Measurements from ENCODE around the gene BTBD9. TPM values are rescaled to one million over a fixed set of nuclear protein-coding genes. Genes with fewer than 3 reads are reported as not detected.

The BTBD9 gene
- total RNA-seq, 1 experiment from 2014 or later = 4.3 TPM

- no peaks in the 10 kb centered on the region for H3K9me2 ChIP-seq (replicated peaks; ENCODE audit: low read length)
- ChIA-PET POLR2A (ENCODE audit: unreplicated experiment) (no interaction called here), CTCF (no interaction called here)
- no peaks in the 10 kb centered on the region for H3K79me2 ChIP-seq (ENCODE audit: low read length)
- peaks cover 23% of the 10 kb centered on the region for H3K4me1 ChIP-seq (ENCODE audit: insufficient read depth, low read length)
- no peaks in the 10 kb centered on the region for H3K9me3 ChIP-seq (ENCODE audit: low read length)
- TF ChIP-seq CTCF (conservative IDR thresholded peaks at IDR 0.05; ENCODE audit: low read depth, low read length) = no peak
- no peak for TF ChIP-seq EZH2 (IDR thresholded peaks at IDR 0.05; ENCODE audit: low read length, unreplicated experiment)
- TF ChIP-seq EZH2phosphoT487 (IDR thresholded peaks at IDR 0.05; ENCODE audit: borderline replicate concordance, low read length) = no peak
- no peaks in the 10 kb centered on the region for H3F3A ChIP-seq (ENCODE audit: low read length, unreplicated experiment)
- no peak overlapping the region for H3K4me3 ChIP-seq (ENCODE audit: low read length)
- H3K36me3 ChIP-seq (ENCODE audit: low read depth, low read length) = no peaks in the 10 kb centered on the region
- no peak for DNase-seq
- H4K20me1 ChIP-seq (ENCODE audit: low read length) = peaks cover 7% of the 10 kb centered on the region; the same call in 1 of the 2 replicates
- no peak overlapping the region for H3K9ac ChIP-seq (ENCODE audit: low read length)
- no peak overlapping the region for H2AFZ ChIP-seq (ENCODE audit: low read length)
- H3K27me3 ChIP-seq (ENCODE audit: low read length) = no peaks in the 10 kb centered on the region
- no peak overlapping the region for H3K4me2 ChIP-seq (ENCODE audit: low read length)
- ATAC-seq = no peak
- no peak overlapping the region for H3K27ac ChIP-seq (ENCODE audit: low read length)
- BruUV-seq (replicated peaks) = TSS peak; percentile 49
- intact Hi-C loops (cut with micrococcal nuclease) = loop anchor here (10.0 kb wide), 1 partner anchor 342 kb away; no protein-coding TSS in a partner anchor
Measured at GRCh38 chr6:38153076-38153797, 486.5 kb downstream of the BTBD9 start.

DNA sequence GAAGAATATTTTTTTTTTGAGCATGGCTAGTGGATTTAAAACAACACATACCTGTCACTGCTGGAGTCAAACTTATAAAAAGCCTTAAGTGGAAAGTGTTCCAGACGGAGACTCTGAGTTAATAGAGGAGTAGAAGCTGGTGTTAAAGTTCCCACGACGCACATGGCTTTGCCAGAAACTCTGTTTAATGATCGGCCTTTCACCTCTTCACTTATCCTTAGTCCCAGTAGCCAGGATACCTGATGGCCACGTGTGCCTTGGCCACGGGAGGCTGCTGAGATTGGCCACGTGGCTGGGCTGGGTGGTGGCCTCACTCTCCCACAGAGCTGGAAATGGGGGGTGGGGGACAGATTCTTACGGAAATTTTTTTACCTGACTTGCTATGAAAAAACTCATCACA lies 487.1 kb downstream of the BTBD9 start:
- TF ChIP-seq CTCF (conservative IDR thresholded peaks at IDR 0.05; ENCODE audit: low read depth, low read length) (no peak), EZH2 (IDR thresholded peaks at IDR 0.05; ENCODE audit: low read length, unreplicated experiment) (no peak), EZH2phosphoT487 (IDR thresholded peaks at IDR 0.05; ENCODE audit: borderline replicate concordance, low read length) (no peak)
- intact Hi-C loops (cut with micrococcal nuclease) = loop anchor here (10.0 kb wide), 1 partner anchor 342 kb away; no protein-coding TSS in a partner anchor
- Histone ChIP-seq H3K79me2 (ENCODE audit: low read length) (no peaks in the 10 kb centered on the region), H3K9ac (ENCODE audit: low read length) (no peak overlapping the region), H3K27me3 (ENCODE audit: low read length) (no peaks in the 10 kb centered on the region), H3K4me1 (ENCODE audit: insufficient read depth, low read length) (peaks cover 23% of the 10 kb centered on the region), H3K27ac (ENCODE audit: low read length) (no peak overlapping the region), H3K9me2 (replicated peaks; ENCODE audit: low read length) (no peaks in the 10 kb centered on the region), H3K36me3 (ENCODE audit: low read depth, low read length) (no peaks in the 10 kb centered on the region), H2AFZ (ENCODE audit: low read length) (no peak overlapping the region), H3K4me3 (ENCODE audit: low read length) (no peak overlapping the region), H4K20me1 (ENCODE audit: low read length) (peaks cover 10% of the 10 kb centered on the region; the same call in 1 of the 2 replicates), H3K9me3 (ENCODE audit: low read length) (no peaks in the 10 kb centered on the region), H3F3A (ENCODE audit: low read length, unreplicated experiment) (no peaks in the 10 kb centered on the region), H3K4me2 (ENCODE audit: low read length) (no peak overlapping the region)
- no TSS peak for BruUV-seq (replicated peaks)
- no peak for DNase-seq
- POLR2A ChIA-PET (ENCODE audit: unreplicated experiment) = no interaction called here
- CTCF ChIA-PET = no interaction called here
- ATAC-seq = no peak

Measured in PC-3 (cell line).